ENCODE data around the gene ZNF880.
"Not testable (repeated sequence)": the region's sequence is repeated elsewhere in the genome, so short reads cannot be mapped to it uniquely, and the experiment has no call there.

ZNF880 gene

GRCh38 chr19:52369559-52370340 lies at the start of gene ZNF880:
TSS of gene ZNF880 (plus strand) at chr19:52369923. CDS start at chr19:52369966, 43 bp downstream.
- DNase-seq: peak; percentile 70 to 86

GRCh38 chr19:52322429-52322828 lies 47.3 kb upstream of the ZNF880 start:
- DNase-seq: no peak

GRCh38 chr19:52331757-52332156 lies 38.0 kb upstream of the ZNF880 start:
- no peak for DNase-seq

- DNase-seq: no peak
Measured at GRCh38 chr19:52335768-52336116, 34.0 kb upstream of the ZNF880 start.

GRCh38 chr19:52336117-52336790 lies 33.5 kb upstream of the ZNF880 start, which contains the start of gene ZNF610:
TSS of gene ZNF610 (plus strand) at chr19:52336243. CDS start at chr19:52349173, 12,930 bp downstream.
- DNase-seq: peak; percentile 48 to 79

GRCh38 chr19:52336791-52337381 lies 32.8 kb upstream of the ZNF880 start:
- no peak for DNase-seq

GRCh38 chr19:52339022-52339421 lies 30.7 kb upstream of the ZNF880 start:
- not testable (repeated sequence) for DNase-seq

GRCh38 chr19:52343548-52343947 lies 26.2 kb upstream of the ZNF880 start:
- DNase-seq: no peak

- no peak for DNase-seq
Measured at GRCh38 chr19:52345162-52345561, 24.6 kb upstream of the ZNF880 start.

GRCh38 chr19:52351512-52351911 lies 18.2 kb upstream of the ZNF880 start:
- DNase-seq: no peak

- DNase-seq: no peak
Measured at GRCh38 chr19:52366414-52366824, 3.3 kb upstream of the ZNF880 start.

- no peak for DNase-seq
Measured at GRCh38 chr19:52370341-52370710, 603 bp downstream of the ZNF880 start.

GRCh38 chr19:52391135-52391534 lies 21.4 kb downstream of the ZNF880 start:
- no peak for DNase-seq

GRCh38 chr19:52397310-52398080 lies 27.8 kb downstream of the ZNF880 start, which contains the start of gene ZNF528:
TSS of gene ZNF528 (plus strand) at chr19:52397849. CDS start at chr19:52402014, 4,165 bp downstream.
- peak; percentile 72 to 91 for DNase-seq

- DNase-seq: peak in 1 of 2 donors; percentile 28
Measured at GRCh38 chr19:52398081-52398441, 28.3 kb downstream of the ZNF880 start.

GRCh38 chr19:52410276-52410675 lies 40.6 kb downstream of the ZNF880 start:
- no peak for DNase-seq

GRCh38 chr19:52415711-52416110 lies 46.0 kb downstream of the ZNF880 start:
- DNase-seq: no peak

GRCh38 chr19:52428937-52429336 lies 59.2 kb downstream of the ZNF880 start, which contains the start of gene ZNF534:
TSS of gene ZNF534 (plus strand) at chr19:52429148. CDS start at chr19:52431475, 2,327 bp downstream.
- DNase-seq: no peak

All from bone marrow (tissue), 2 donors.